HepG2 (cell line): ENCODE data around the gene FAM83C. TPM values are rescaled to one million over a fixed set of nuclear protein-coding genes. Genes with fewer than 3 reads are reported as not detected.
A peak's percentile ranks its signal among the peaks of the same experiment; 100 is the strongest.

ENCODE experiments used
- ATF7 ChIP-seq, 2 experiments: fragments of 450-650 bp in 1 of 2; sonication (generic) in 1 of 2; formaldehyde crosslinking in 1 of 2; IDR thresholded peaks; 2 replicates each; pipeline versions ENCODE4 v1.4.0 to v1.6.1; 2016 to 2020; ENCODE audit warnings: antibody characterized with exemption in 1 of 2, mild to moderate bottlenecking in 1 of 2, missing genetic modification reagents in 1 of 2
- EHMT2 ChIP-seq: fragments of 200-600 bp; sonication (generic); IDR thresholded peaks from 2 replicates; pipeline ENCODE4 v1.7.0; 2017; ENCODE audit warnings: antibody characterized with exemption, low read depth, low read length, borderline replicate concordance
- MBNL3 ChIP-seq: fragments of 250-450 bp; sonication (Bioruptor Pico); conservative IDR thresholded peaks from 2 replicates; pipeline ENCODE4 v1.8.0; 2022; ENCODE audit warnings: mild to moderate bottlenecking, inconsistent platforms
- NR1H2 ChIP-seq: sonication (generic); formaldehyde crosslinking; IDR thresholded peaks from 2 replicates; pipeline ENCODE4 v1.8.1; 2022; ENCODE audit warnings: low read depth, missing genetic modification reagents, borderline replicate concordance
- ONECUT2 ChIP-seq: sonication (generic); formaldehyde crosslinking; IDR thresholded peaks from 2 replicates; pipeline ENCODE4 v1.4.0; 2020; ENCODE audit warnings: missing genetic modification reagents
- POGZ ChIP-seq: sonication (generic); formaldehyde crosslinking; IDR thresholded peaks from 2 replicates; pipeline ENCODE4 v1.4.0; 2020; ENCODE audit warnings: mild to moderate bottlenecking, missing genetic modification reagents
- TOE1 ChIP-seq: sonication (generic); formaldehyde crosslinking; IDR thresholded peaks from 2 replicates; pipeline ENCODE4 v1.4.0; 2020; ENCODE audit warnings: mild to moderate bottlenecking, missing genetic modification reagents
- ZBTB34 ChIP-seq: sonication (generic); formaldehyde crosslinking; IDR thresholded peaks from 2 replicates; pipeline ENCODE4 v1.8.0; 2022; ENCODE audit warnings: mild to moderate bottlenecking, missing genetic modification reagents
- ZNF138 ChIP-seq: sonication (generic); formaldehyde crosslinking; IDR thresholded peaks from 2 replicates; pipeline ENCODE4 v1.5.0; 2020; ENCODE audit warnings: mild to moderate bottlenecking, low read depth, missing genetic modification reagents
- ZNF468 ChIP-seq: sonication (generic); formaldehyde crosslinking; IDR thresholded peaks from 2 replicates; pipeline ENCODE4 v1.8.0; 2022; ENCODE audit warnings: mild to moderate bottlenecking, moderate library complexity, missing genetic modification reagents
- ZNF496 ChIP-seq: sonication (generic); formaldehyde crosslinking; IDR thresholded peaks from 2 replicates; pipeline ENCODE4 v1.8.1; 2023; ENCODE audit warnings: mild to moderate bottlenecking, moderate library complexity, missing genetic modification reagents; ENCODE audit not compliant: insufficient replicate concordance
- ZNF563 ChIP-seq: sonication (generic); formaldehyde crosslinking; IDR thresholded peaks from 2 replicates; pipeline ENCODE4 v1.8.0; 2022; ENCODE audit warnings: mild to moderate bottlenecking, moderate library complexity, missing genetic modification reagents
- ZNF574 ChIP-seq: sonication (generic); formaldehyde crosslinking; IDR thresholded peaks from 2 replicates; pipeline ENCODE4 v1.4.0; 2020; ENCODE audit warnings: missing genetic modification reagents
- ZNF597 ChIP-seq: sonication (generic); formaldehyde crosslinking; IDR thresholded peaks from 2 replicates; pipeline ENCODE4 v1.5.0; 2020; ENCODE audit warnings: missing genetic modification reagents
- ZNF790 ChIP-seq: sonication (generic); formaldehyde crosslinking; IDR thresholded peaks from 2 replicates; pipeline ENCODE4 v1.8.0; 2022; ENCODE audit warnings: missing genetic modification reagents, mild to moderate bottlenecking, borderline replicate concordance
- polyA plus RNA-seq, 8 experiments: library from polyadenylated mRNA; depleted of rRNA in 3 of 8; stranded (reverse) in 7 of 8; unstranded in 1 of 8; fragments of >200 nt; fragmentation: Illumina TruSeq in 4 of 8; extraction: Trizol in 4 of 8; gene quantifications; 2 replicates each; pipeline versions ENCODE4 v1.2.1 to v1.2.3, GENCODE V29; 2011 to 2016; ENCODE audit warnings: low read depth in 4 of 8, missing spikeins in 1 of 8, mixed read lengths in 1 of 8; ENCODE audit not compliant: insufficient read depth in 1 of 8
- total RNA-seq, 5 experiments: library from RNA; depleted of rRNA; stranded (reverse); fragments of >200 nt; fragmentation: Illumina TruSeq; extraction: Trizol; gene quantifications; 2 replicates each; pipeline ENCODE4 v1.2.3, GENCODE V29; 2016; ENCODE audit warnings: low read depth in 1 of 5
- TF ChIP-seq, protein P1 (sequence below): IDR thresholded peaks from 2 replicates; pipeline ENCODE4 v1.6.1; 2016; ENCODE audit warnings: control low read depth
- TF ChIP-seq, protein P2 (sequence below): sonication (generic); formaldehyde crosslinking; IDR thresholded peaks from 2 replicates; pipeline ENCODE4 v1.4.0; 2020; ENCODE audit warnings: missing genetic modification reagents
- TF ChIP-seq, protein P3 (sequence below): sonication (generic); formaldehyde crosslinking; IDR thresholded peaks from 2 replicates; pipeline ENCODE4 v1.5.0; 2020; ENCODE audit warnings: missing genetic modification reagents, mild to moderate bottlenecking, borderline replicate concordance
- TF ChIP-seq, protein P4 (sequence below): sonication (generic); formaldehyde crosslinking; IDR thresholded peaks from 2 replicates; pipeline ENCODE4 v1.8.0; 2022; ENCODE audit warnings: mild to moderate bottlenecking, missing genetic modification reagents, moderate library complexity

The FAM83C gene
- total and polyA plus RNA-seq, 2 of the 13 experiments (the other 11 are each of a cell fraction or from before 2014, with no cell fraction given) = 0.04 TPM; not detected in 1

DNA sequence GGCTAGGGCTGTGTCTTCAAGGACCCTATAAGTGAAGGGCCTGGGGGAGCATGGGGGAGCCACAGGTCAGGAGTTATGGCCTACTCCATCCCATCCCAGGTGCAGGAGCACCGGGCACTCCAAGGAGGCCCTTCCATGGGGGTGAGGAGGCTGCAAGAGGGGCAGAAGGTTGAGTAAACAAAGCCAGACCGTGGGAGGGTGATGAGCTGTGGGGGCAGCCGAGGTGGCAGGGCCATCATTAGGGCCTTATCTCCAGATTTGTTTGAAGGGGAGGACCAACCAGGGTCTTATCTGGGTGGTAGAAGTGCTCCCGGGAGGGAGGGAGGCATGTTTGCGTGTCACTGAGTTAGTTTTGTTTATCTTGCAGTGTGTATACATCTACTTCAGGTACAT is 2.1 kb upstream of the FAM83C start (continued):
- TF ChIP-seq ZNF496 (no peak), ZBTB34 (CRISPR knock-in tag) (no peak), EHMT2 (no peak), ONECUT2 (CRISPR knock-in tag) (no peak), ZNF138 (CRISPR knock-in tag) (peak; percentile 45; the same call in 1 of the 2 replicates), ZNF468 (CRISPR knock-in tag) (no peak), ZNF574 (CRISPR knock-in tag) (no peak), ZNF597 (CRISPR knock-in tag) (no peak), TOE1 (CRISPR knock-in tag) (no peak), NR1H2 (CRISPR knock-in tag) (no peak), ZNF563 (no peak), POGZ (no peak), ATF7 (IDR thresholded peaks at IDR 0.05) (no peak), ATF7 (CRISPR knock-in tag; IDR thresholded peaks at IDR 0.05) (no peak), ZNF790 (CRISPR knock-in tag) (no peak), MBNL3 (CRISPR knock-in tag) (no peak)
- TF ChIP-seq, protein P1, sequence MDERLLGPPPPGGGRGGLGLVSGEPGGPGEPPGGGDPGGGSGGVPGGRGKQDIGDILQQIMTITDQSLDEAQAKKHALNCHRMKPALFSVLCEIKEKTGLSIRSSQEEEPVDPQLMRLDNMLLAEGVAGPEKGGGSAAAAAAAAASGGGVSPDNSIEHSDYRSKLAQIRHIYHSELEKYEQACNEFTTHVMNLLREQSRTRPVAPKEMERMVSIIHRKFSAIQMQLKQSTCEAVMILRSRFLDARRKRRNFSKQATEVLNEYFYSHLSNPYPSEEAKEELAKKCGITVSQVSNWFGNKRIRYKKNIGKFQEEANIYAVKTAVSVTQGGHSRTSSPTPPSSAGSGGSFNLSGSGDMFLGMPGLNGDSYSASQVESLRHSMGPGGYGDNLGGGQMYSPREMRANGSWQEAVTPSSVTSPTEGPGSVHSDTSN = no peak
- TF ChIP-seq, protein P2, sequence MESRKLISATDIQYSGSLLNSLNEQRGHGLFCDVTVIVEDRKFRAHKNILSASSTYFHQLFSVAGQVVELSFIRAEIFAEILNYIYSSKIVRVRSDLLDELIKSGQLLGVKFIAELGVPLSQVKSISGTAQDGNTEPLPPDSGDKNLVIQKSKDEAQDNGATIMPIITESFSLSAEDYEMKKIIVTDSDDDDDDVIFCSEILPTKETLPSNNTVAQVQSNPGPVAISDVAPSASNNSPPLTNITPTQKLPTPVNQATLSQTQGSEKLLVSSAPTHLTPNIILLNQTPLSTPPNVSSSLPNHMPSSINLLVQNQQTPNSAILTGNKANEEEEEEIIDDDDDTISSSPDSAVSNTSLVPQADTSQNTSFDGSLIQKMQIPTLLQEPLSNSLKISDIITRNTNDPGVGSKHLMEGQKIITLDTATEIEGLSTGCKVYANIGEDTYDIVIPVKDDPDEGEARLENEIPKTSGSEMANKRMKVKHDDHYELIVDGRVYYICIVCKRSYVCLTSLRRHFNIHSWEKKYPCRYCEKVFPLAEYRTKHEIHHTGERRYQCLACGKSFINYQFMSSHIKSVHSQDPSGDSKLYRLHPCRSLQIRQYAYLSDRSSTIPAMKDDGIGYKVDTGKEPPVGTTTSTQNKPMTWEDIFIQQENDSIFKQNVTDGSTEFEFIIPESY (CRISPR knock-in tag) = no peak
- TF ChIP-seq, protein P3, sequence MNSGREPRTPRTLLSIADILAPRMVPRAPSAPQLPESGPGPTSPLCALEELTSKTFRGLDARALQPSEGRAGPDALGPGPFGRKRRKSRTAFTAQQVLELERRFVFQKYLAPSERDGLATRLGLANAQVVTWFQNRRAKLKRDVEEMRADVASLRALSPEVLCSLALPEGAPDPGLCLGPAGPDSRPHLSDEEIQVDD (CRISPR knock-in tag) = no peak
- TF ChIP-seq, protein P4, sequence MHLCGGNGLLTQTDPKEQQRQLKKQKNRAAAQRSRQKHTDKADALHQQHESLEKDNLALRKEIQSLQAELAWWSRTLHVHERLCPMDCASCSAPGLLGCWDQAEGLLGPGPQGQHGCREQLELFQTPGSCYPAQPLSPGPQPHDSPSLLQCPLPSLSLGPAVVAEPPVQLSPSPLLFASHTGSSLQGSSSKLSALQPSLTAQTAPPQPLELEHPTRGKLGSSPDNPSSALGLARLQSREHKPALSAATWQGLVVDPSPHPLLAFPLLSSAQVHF = 0 out of 2 replicates have a peak, but pooled peaks have one; percentile 39
